SK-N-SH treated with all-trans-retinoic acid at 6 μM for 48 hours (cell line): ENCODE data around the gene HLCS.

Source experiments
- ATAC-seq: fragments of 200-7000 bp; cut with Tn5 transposase; 3 replicates; pipeline ENCODE4 v1.9.1; 2020; ENCODE audit warnings: mild to moderate bottlenecking, moderate library complexity
- ARNTL ChIP-seq: fragments of 450-650 bp; formaldehyde crosslinking; IDR thresholded peaks from 2 replicates; pipeline ENCODE4 v1.5.0; 2020; ENCODE audit warnings: low read depth, mild to moderate bottlenecking, moderate library complexity, borderline replicate concordance
- BACH2 ChIP-seq: fragments of 250-450 bp; sonication (Bioruptor Pico); IDR thresholded peaks from 2 replicates; pipeline ENCODE4 v1.9.0; 2021; ENCODE audit warnings: mild to moderate bottlenecking, borderline replicate concordance
- CREB5 ChIP-seq: fragments of 250-450 bp; sonication (Bioruptor Pico); IDR thresholded peaks from 2 replicates; pipeline ENCODE4 v1.5.1; 2020; ENCODE audit warnings: low read depth, mild to moderate bottlenecking, moderate library complexity
- CSDC2 ChIP-seq: fragments of 250-450 bp; sonication (Bioruptor Pico); IDR thresholded peaks from 2 replicates; pipeline ENCODE4 v1.5.0; 2020; ENCODE audit warnings: mild to moderate bottlenecking, moderate library complexity
- ESRRG ChIP-seq: fragments of 250-450 bp; sonication (Bioruptor Pico); IDR thresholded peaks from 2 replicates; pipeline ENCODE4 v1.6.1; 2021; ENCODE audit warnings: mild to moderate bottlenecking
- GLIS3 ChIP-seq: fragments of 250-450 bp; sonication (Bioruptor Pico); IDR thresholded peaks from 2 replicates; pipeline ENCODE4 v1.5.0; 2020; ENCODE audit warnings: mild to moderate bottlenecking, moderate library complexity
- ISL1 ChIP-seq: fragments of 250-450 bp; sonication (Bioruptor Pico); IDR thresholded peaks from 2 replicates; pipeline ENCODE4 v2.1.2; 2022; ENCODE audit warnings: mild to moderate bottlenecking, moderate library complexity
- POU6F1 ChIP-seq: fragments of 250-450 bp; sonication (Bioruptor Pico); IDR thresholded peaks from 2 replicates; pipeline ENCODE4 v1.8.0; 2021; ENCODE audit warnings: low read depth, mild to moderate bottlenecking, moderate library complexity, borderline replicate concordance
- PPARA ChIP-seq: fragments of 250-450 bp; sonication (Bioruptor Pico); IDR thresholded peaks from 2 replicates; pipeline ENCODE4 v1.5.0; 2020; ENCODE audit warnings: mild to moderate bottlenecking, borderline replicate concordance
- RARB ChIP-seq: fragments of 250-450 bp; sonication (Bioruptor Pico); IDR thresholded peaks from 2 replicates; pipeline ENCODE4 v1.8.0; 2021; ENCODE audit warnings: mild to moderate bottlenecking, moderate library complexity
- SNAI2 ChIP-seq: fragments of 250-450 bp; sonication (Bioruptor Pico); IDR thresholded peaks from 2 replicates; pipeline ENCODE4 v1.5.0; 2020; ENCODE audit warnings: mild to moderate bottlenecking, moderate library complexity
- TCF4 ChIP-seq: fragments of 250-450 bp; sonication (Bioruptor Pico); IDR thresholded peaks from 2 replicates; pipeline ENCODE4 v1.8.0; 2021; ENCODE audit warnings: mild to moderate bottlenecking, moderate library complexity, borderline replicate concordance
- TOX ChIP-seq: fragments of 250-450 bp; sonication (Bioruptor Pico); IDR thresholded peaks from 2 replicates; pipeline ENCODE4 v1.8.0; 2021; ENCODE audit warnings: mild to moderate bottlenecking, moderate library complexity, borderline replicate concordance
- ZC3H10 ChIP-seq: fragments of 250-450 bp; sonication (Bioruptor Pico); IDR thresholded peaks from 2 replicates; pipeline ENCODE4 v1.5.1; 2021; ENCODE audit warnings: mild to moderate bottlenecking, moderate library complexity
- ZFP3 ChIP-seq: fragments of 250-450 bp; sonication (Bioruptor Pico); IDR thresholded peaks from 2 replicates; pipeline ENCODE4 v1.5.0; 2020; ENCODE audit warnings: mild to moderate bottlenecking, moderate library complexity
- ZNF70 ChIP-seq: fragments of 450-650 bp; formaldehyde crosslinking; IDR thresholded peaks from 2 replicates; pipeline ENCODE4 v1.5.0; 2020; ENCODE audit warnings: mild to moderate bottlenecking, moderate library complexity
- ZNF8 ChIP-seq: fragments of 450-650 bp; formaldehyde crosslinking; IDR thresholded peaks from 2 replicates; pipeline ENCODE4 v1.5.0; 2020; ENCODE audit warnings: mild to moderate bottlenecking, moderate library complexity
- TF ChIP-seq, protein P1 (sequence below): fragments of 250-450 bp; sonication (Bioruptor Pico); IDR thresholded peaks from 2 replicates; pipeline ENCODE4 v1.8.0; 2020; ENCODE audit warnings: mild to moderate bottlenecking, moderate library complexity, borderline replicate concordance
- TF ChIP-seq, protein P2 (sequence below): fragments of 250-450 bp; sonication (Bioruptor Pico); IDR thresholded peaks from 2 replicates; pipeline ENCODE4 v1.5.1; 2021; ENCODE audit warnings: mild to moderate bottlenecking, moderate library complexity
- TF ChIP-seq, protein P3 (sequence below): fragments of 250-450 bp; sonication (Bioruptor Pico); IDR thresholded peaks from 2 replicates; pipeline ENCODE4 v1.5.0; 2020; ENCODE audit warnings: mild to moderate bottlenecking, moderate library complexity

HLCS gene

GRCh38 chr21:36889401-36889800 is 77.1 kb downstream of the HLCS start:
- no peak for TF ChIP-seq RARB (CRISPR knock-in tag)
- TF ChIP-seq ESRRG, result no peak
- TF ChIP-seq ISL1 (CRISPR knock-in tag), result no peak
- no peak for TF ChIP-seq TOX (CRISPR knock-in tag)
- no peak for TF ChIP-seq TCF4 (CRISPR knock-in tag)
- no peak for TF ChIP-seq GLIS3 (CRISPR knock-in tag)
- no peak for TF ChIP-seq BACH2
- no peak for TF ChIP-seq CREB5 (CRISPR knock-in tag)
- no peak for TF ChIP-seq SNAI2
- TF ChIP-seq CSDC2 (CRISPR knock-in tag), result no peak
- no peak for TF ChIP-seq ARNTL
- TF ChIP-seq, protein P1, sequence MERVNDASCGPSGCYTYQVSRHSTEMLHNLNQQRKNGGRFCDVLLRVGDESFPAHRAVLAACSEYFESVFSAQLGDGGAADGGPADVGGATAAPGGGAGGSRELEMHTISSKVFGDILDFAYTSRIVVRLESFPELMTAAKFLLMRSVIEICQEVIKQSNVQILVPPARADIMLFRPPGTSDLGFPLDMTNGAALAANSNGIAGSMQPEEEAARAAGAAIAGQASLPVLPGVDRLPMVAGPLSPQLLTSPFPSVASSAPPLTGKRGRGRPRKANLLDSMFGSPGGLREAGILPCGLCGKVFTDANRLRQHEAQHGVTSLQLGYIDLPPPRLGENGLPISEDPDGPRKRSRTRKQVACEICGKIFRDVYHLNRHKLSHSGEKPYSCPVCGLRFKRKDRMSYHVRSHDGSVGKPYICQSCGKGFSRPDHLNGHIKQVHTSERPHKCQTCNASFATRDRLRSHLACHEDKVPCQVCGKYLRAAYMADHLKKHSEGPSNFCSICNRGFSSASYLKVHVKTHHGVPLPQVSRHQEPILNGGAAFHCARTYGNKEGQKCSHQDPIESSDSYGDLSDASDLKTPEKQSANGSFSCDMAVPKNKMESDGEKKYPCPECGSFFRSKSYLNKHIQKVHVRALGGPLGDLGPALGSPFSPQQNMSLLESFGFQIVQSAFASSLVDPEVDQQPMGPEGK (CRISPR knock-in tag), result no peak
- no peak for TF ChIP-seq ZNF8 (CRISPR knock-in tag)
- no peak for ATAC-seq

- ATAC-seq, result no peak
- no peak for TF ChIP-seq ZNF70
- no peak for TF ChIP-seq SNAI2
- TF ChIP-seq ESRRG, result no peak
- TF ChIP-seq TOX (CRISPR knock-in tag), result no peak
- TF ChIP-seq, all 23 proteins: peak for 0
Observed at GRCh38 chr21:36888466-36888865, 78.0 kb downstream of the HLCS start.

DNA sequence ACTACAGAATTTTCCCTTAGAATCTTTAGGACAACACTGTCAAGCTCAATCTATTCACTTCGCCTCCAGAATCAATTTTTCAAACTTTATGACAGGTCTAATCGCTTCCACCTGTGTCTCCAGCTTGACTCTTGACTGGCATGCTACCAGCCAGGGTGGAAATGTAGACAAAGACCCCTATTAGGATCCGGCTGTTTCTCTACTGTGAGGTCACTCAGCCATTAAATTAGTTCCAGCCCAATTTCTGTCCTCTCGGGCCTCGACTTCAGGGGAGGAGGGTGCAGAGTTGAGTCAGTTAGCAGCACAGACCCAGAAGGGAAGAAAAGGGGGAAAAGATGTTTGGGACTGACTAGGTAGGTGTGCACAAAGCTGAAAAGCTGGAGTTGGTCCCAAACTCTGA is 78.5 kb downstream of the HLCS start:
- TF ChIP-seq ARNTL, result no peak
- TF ChIP-seq ISL1 (CRISPR knock-in tag), result no peak
- TF ChIP-seq PPARA (CRISPR knock-in tag), result no peak
- TF ChIP-seq SNAI2, result no peak
- no peak for TF ChIP-seq TCF4 (CRISPR knock-in tag)
- no peak for TF ChIP-seq CSDC2 (CRISPR knock-in tag)
- TF ChIP-seq ZFP3 (CRISPR knock-in tag), result no peak
- TF ChIP-seq ESRRG, result no peak
- ATAC-seq, result no peak

DNA sequence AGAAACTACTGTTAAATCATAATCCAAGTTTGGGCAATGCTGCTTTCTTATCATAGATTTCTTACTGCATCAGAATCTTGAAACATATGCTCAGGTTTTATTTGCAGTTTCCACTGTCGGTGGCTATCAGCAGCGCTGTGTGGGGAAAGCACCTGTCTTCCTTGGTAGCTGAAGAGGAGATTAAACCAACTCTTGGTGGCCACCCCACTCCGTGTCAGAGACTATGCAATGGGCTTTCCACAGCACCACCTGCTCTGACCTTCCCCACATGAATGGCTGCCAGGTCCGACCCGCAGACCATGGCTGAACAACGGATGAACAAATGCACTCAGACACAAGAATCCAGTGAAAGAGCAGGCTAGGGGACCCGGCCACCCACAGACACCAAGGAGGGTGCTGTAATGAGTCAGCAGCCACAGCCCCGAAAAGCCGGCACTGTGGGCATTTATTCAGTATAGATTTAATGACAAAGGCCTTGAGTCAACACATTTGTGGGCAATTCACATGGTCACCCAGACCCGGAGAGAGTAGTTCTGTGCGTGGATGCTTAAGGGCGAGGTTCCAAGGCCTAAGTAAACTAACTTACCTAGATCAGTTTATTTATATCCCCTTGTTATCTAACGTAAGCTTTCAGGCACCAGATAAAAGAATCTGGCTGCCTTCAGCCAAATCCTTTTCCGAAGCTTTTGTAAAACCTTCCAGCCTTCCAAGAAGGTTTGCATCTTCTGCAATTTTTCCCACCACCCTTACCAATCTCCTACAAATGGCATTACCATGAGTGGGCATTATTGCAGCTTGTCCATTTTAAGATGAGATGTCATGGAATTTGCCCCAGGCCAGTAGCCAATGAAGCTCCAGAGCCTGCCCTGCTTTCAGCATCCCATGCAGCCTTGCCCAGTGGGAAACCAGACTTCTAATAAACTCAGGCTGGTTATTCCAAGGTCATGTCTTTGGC is 82.7 kb downstream of the HLCS start:
- ATAC-seq, result no peak
- no peak for TF ChIP-seq ZC3H10 (CRISPR knock-in tag)
- TF ChIP-seq, protein P2, sequence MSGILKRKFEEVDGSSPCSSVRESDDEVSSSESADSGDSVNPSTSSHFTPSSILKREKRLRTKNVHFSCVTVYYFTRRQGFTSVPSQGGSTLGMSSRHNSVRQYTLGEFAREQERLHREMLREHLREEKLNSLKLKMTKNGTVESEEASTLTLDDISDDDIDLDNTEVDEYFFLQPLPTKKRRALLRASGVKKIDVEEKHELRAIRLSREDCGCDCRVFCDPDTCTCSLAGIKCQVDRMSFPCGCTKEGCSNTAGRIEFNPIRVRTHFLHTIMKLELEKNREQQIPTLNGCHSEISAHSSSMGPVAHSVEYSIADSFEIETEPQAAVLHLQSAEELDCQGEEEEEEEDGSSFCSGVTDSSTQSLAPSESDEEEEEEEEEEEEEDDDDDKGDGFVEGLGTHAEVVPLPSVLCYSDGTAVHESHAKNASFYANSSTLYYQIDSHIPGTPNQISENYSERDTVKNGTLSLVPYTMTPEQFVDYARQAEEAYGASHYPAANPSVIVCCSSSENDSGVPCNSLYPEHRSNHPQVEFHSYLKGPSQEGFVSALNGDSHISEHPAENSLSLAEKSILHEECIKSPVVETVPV (CRISPR knock-in tag), result no peak
- TF ChIP-seq, protein P1 (CRISPR knock-in tag), result no peak
- TF ChIP-seq RARB (CRISPR knock-in tag), result no peak
- TF ChIP-seq, protein P3, sequence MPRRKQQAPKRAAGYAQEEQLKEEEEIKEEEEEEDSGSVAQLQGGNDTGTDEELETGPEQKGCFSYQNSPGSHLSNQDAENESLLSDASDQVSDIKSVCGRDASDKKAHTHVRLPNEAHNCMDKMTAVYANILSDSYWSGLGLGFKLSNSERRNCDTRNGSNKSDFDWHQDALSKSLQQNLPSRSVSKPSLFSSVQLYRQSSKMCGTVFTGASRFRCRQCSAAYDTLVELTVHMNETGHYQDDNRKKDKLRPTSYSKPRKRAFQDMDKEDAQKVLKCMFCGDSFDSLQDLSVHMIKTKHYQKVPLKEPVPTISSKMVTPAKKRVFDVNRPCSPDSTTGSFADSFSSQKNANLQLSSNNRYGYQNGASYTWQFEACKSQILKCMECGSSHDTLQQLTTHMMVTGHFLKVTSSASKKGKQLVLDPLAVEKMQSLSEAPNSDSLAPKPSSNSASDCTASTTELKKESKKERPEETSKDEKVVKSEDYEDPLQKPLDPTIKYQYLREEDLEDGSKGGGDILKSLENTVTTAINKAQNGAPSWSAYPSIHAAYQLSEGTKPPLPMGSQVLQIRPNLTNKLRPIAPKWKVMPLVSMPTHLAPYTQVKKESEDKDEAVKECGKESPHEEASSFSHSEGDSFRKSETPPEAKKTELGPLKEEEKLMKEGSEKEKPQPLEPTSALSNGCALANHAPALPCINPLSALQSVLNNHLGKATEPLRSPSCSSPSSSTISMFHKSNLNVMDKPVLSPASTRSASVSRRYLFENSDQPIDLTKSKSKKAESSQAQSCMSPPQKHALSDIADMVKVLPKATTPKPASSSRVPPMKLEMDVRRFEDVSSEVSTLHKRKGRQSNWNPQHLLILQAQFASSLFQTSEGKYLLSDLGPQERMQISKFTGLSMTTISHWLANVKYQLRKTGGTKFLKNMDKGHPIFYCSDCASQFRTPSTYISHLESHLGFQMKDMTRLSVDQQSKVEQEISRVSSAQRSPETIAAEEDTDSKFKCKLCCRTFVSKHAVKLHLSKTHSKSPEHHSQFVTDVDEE (CRISPR knock-in tag), result no peak
- no peak for TF ChIP-seq BACH2
- TF ChIP-seq ZNF8 (CRISPR knock-in tag), result no peak
- TF ChIP-seq ZFP3 (CRISPR knock-in tag), result no peak
- TF ChIP-seq CSDC2 (CRISPR knock-in tag), result no peak
- no peak for TF ChIP-seq SNAI2
- no peak for TF ChIP-seq GLIS3 (CRISPR knock-in tag)
- no peak for TF ChIP-seq ESRRG
- no peak for TF ChIP-seq ISL1 (CRISPR knock-in tag)
- no peak for TF ChIP-seq PPARA (CRISPR knock-in tag)
- no peak for TF ChIP-seq POU6F1 (CRISPR knock-in tag)
- TF ChIP-seq, all 23 proteins: peak for 0
